Posterior cingulate gyrus (tissue), 11 donors: ENCODE measurements around the gene PCNX1.
"Not testable (repeated sequence)": the region's sequence is repeated elsewhere in the genome, so short reads cannot be mapped to it uniquely, and the experiment has no call there.

ENCODE experiments used
- DNase-seq, 10 donors: peaks; one replicate each; pipeline versions ENCODE4 v3.0.0 to v3.0.0-alpha.2; 2020 to 2021; ENCODE audit warnings: mixed read lengths in 3 of 10
- intact Hi-C: fragments of 100-400 bp; cut with DNase I; formaldehyde crosslinking; loops from one replicate; pipeline ENCODE4 v1.15.1; 2023

The PCNX1 gene

GRCh38 chr14:71003156-71003555, 95.9 kb downstream of the PCNX1 start:
- intact Hi-C loops, result no loop called here
- peak in 1 of 10 donors; percentile 50 for DNase-seq

GRCh38 chr14:71004481-71004880, 97.2 kb downstream of the PCNX1 start:
- intact Hi-C loops, result no loop called here
- no peak for DNase-seq

- intact Hi-C loops, result no loop called here
- no peak for DNase-seq
Observed at GRCh38 chr14:71005076-71005475, 97.8 kb downstream of the PCNX1 start.

- intact Hi-C loops, result no loop called here
- DNase-seq, result no peak
Observed at GRCh38 chr14:71006200-71006563, 98.9 kb downstream of the PCNX1 start.

- intact Hi-C loops, result no loop called here
- no peak for DNase-seq
Observed at GRCh38 chr14:71011479-71011878, 104.2 kb downstream of the PCNX1 start.

GRCh38 chr14:71012888-71013287, 105.6 kb downstream of the PCNX1 start:
- intact Hi-C loops, result no loop called here

GRCh38 chr14:71013551-71014192, 106.4 kb downstream of the PCNX1 start:
- no peak for DNase-seq
- intact Hi-C loops, result no loop called here

More at GRCh38 chr14:71012888-71013287, 105.6 kb downstream of the PCNX1 start:
- no peak for DNase-seq

GRCh38 chr14:71019917-71020316, 112.7 kb downstream of the PCNX1 start:
- DNase-seq, intact Hi-C loops: not testable (repeated sequence)

- DNase-seq, result no peak
- intact Hi-C loops, result no loop called here
Observed at GRCh38 chr14:71021347-71022011, 114.2 kb downstream of the PCNX1 start.

GRCh38 chr14:71022012-71022869, 115.0 kb downstream of the PCNX1 start:
- no peak for DNase-seq
- intact Hi-C loops, result no loop called here

GRCh38 chr14:71022939-71023338, 115.7 kb downstream of the PCNX1 start:
- no peak for DNase-seq
- intact Hi-C loops, result no loop called here

GRCh38 chr14:71029236-71029781, 122.0 kb downstream of the PCNX1 start:
- no peak for DNase-seq
- intact Hi-C loops, result no loop called here

- intact Hi-C loops, result no loop called here
- DNase-seq, result peak in 1 of 10 donors; percentile 38
Observed at GRCh38 chr14:71031000-71031399, 123.7 kb downstream of the PCNX1 start.

GRCh38 chr14:71036433-71036832, 129.2 kb downstream of the PCNX1 start:
- intact Hi-C loops, result no loop called here

GRCh38 chr14:71048393-71048792, 141.1 kb downstream of the PCNX1 start:
- intact Hi-C loops, result no loop called here
- no peak for DNase-seq

More at GRCh38 chr14:71036433-71036832, 129.2 kb downstream of the PCNX1 start:
- DNase-seq, result no peak

- intact Hi-C loops, result no loop called here
- DNase-seq, result no peak
Observed at GRCh38 chr14:71049435-71050133, 142.3 kb downstream of the PCNX1 start.

GRCh38 chr14:71050227-71050823, 143.1 kb downstream of the PCNX1 start:
- no peak for DNase-seq
- intact Hi-C loops, result no loop called here

- no peak for DNase-seq
- intact Hi-C loops, result no loop called here
Observed at GRCh38 chr14:71054706-71055105, 147.4 kb downstream of the PCNX1 start.

GRCh38 chr14:71056168-71056567, 148.9 kb downstream of the PCNX1 start:
- no peak for DNase-seq
- intact Hi-C loops, result no loop called here

- intact Hi-C loops, result no loop called here
- no peak for DNase-seq
Observed at GRCh38 chr14:71060274-71060673, 153.0 kb downstream of the PCNX1 start.
